ENCODE data around the gene CACNA2D3.

The CACNA2D3 gene

GRCh38 chr3:54171951-54172350 lies 49.6 kb downstream of the CACNA2D3 start:
- peak; percentile 21 for DNase-seq

- no peak for DNase-seq
Measured at GRCh38 chr3:54173371-54173770, 51.0 kb downstream of the CACNA2D3 start.

GRCh38 chr3:54176106-54176505 lies 53.8 kb downstream of the CACNA2D3 start:
- peak; percentile 20 for DNase-seq

GRCh38 chr3:54177816-54178215 lies 55.5 kb downstream of the CACNA2D3 start:
- DNase-seq, result no peak

GRCh38 chr3:54178376-54178775 lies 56.0 kb downstream of the CACNA2D3 start:
- DNase-seq, result no peak

GRCh38 chr3:54180921-54181320 lies 58.6 kb downstream of the CACNA2D3 start:
- DNase-seq, result no peak

GRCh38 chr3:54182242-54182641 lies 59.9 kb downstream of the CACNA2D3 start:
- DNase-seq, result no peak

GRCh38 chr3:54185740-54186139 lies 63.4 kb downstream of the CACNA2D3 start:
- no peak for DNase-seq

GRCh38 chr3:54188176-54188791 lies 65.9 kb downstream of the CACNA2D3 start:
- no peak for DNase-seq

- no peak for DNase-seq
Measured at GRCh38 chr3:54191220-54191619, 68.9 kb downstream of the CACNA2D3 start.

- no peak for DNase-seq
Measured at GRCh38 chr3:54192026-54192425, 69.7 kb downstream of the CACNA2D3 start.

- DNase-seq, result no peak
Measured at GRCh38 chr3:54193093-54193492, 70.7 kb downstream of the CACNA2D3 start.

GRCh38 chr3:54196360-54196991 lies 74.1 kb downstream of the CACNA2D3 start:
- no peak for DNase-seq

- no peak for DNase-seq
Measured at GRCh38 chr3:54197509-54197908, 75.2 kb downstream of the CACNA2D3 start.

GRCh38 chr3:54198556-54198955 lies 76.2 kb downstream of the CACNA2D3 start:
- DNase-seq, result no peak

- no peak for DNase-seq
Measured at GRCh38 chr3:54202054-54202453, 79.7 kb downstream of the CACNA2D3 start.

GRCh38 chr3:54202651-54203248 lies 80.4 kb downstream of the CACNA2D3 start:
- DNase-seq, result no peak

GRCh38 chr3:54206874-54207273 lies 84.5 kb downstream of the CACNA2D3 start:
- no peak for DNase-seq

GRCh38 chr3:54211097-54211496 lies 88.7 kb downstream of the CACNA2D3 start:
- DNase-seq, result no peak

GRCh38 chr3:54212723-54213122 lies 90.4 kb downstream of the CACNA2D3 start:
- DNase-seq, result no peak

- DNase-seq, result no peak
Measured at GRCh38 chr3:54213907-54214306, 91.6 kb downstream of the CACNA2D3 start.

GRCh38 chr3:54214845-54215244 lies 92.5 kb downstream of the CACNA2D3 start:
- DNase-seq, result no peak

- no peak for DNase-seq
Measured at GRCh38 chr3:54215521-54215920, 93.2 kb downstream of the CACNA2D3 start.

GRCh38 chr3:54217828-54218227 lies 95.5 kb downstream of the CACNA2D3 start:
- no peak for DNase-seq

GRCh38 chr3:54222316-54222715 lies 100.0 kb downstream of the CACNA2D3 start:
- no peak for DNase-seq
